Effector CD4-positive, alpha-beta T cell (primary cell): Measurements from ENCODE around the gene KIF26B.

ENCODE experiments used
- DNase-seq: peaks from one replicate; pipeline ENCODE4 v3.0.0-alpha.2; 2020

The KIF26B gene

GRCh38 chr1:245133995-245134715 is 20.6 kb upstream of the KIF26B start:
- no peak for DNase-seq

GRCh38 chr1:245142171-245142798 is 12.5 kb upstream of the KIF26B start:
- DNase-seq = no peak

- DNase-seq = no peak
Observed at GRCh38 chr1:245142976-245143375, 11.8 kb upstream of the KIF26B start.

- DNase-seq = no peak
Observed at GRCh38 chr1:245143849-245144248, 10.9 kb upstream of the KIF26B start.

DNA sequence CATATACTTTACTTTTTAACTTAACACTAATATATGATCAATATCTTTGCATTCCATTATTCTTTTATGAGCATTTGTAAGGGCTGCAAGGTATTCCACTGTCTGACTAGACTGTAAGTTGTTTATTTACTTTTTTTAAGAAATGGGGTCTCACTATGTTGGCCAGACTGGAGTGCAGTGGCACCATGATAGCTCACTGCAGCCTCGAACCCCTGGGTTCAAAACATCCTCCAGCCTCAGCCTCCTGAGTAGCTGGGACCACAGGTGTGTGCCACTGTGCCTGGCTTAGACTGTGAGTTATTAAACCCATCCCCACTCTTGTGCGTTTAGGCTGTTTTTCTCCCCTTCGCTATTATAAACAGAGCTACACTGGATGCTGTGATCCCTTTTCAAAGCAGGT is 6.7 kb upstream of the KIF26B start:
- no peak for DNase-seq

DNA sequence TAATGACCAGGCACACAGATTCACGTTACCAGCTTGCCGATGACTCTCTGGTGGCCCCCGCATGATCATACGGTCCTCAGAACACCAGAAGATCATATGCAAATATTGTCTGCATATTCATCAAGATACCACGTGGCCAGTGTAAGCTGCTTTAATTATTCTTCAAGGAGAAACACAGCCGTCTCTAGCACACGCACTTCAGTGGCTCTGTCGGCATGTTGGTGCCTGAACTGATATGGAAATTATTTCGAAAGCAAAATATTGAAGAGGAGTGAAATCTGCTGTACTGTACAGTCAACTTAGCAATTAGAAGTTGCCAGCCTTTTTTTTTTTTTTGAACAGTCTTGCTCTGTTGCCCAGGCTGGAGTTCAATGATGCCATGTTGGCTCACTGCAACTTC is 5.9 kb upstream of the KIF26B start:
- no peak for DNase-seq

- peak; percentile 42 for DNase-seq
Observed at GRCh38 chr1:245153081-245153551, 1.7 kb upstream of the KIF26B start.

DNA sequence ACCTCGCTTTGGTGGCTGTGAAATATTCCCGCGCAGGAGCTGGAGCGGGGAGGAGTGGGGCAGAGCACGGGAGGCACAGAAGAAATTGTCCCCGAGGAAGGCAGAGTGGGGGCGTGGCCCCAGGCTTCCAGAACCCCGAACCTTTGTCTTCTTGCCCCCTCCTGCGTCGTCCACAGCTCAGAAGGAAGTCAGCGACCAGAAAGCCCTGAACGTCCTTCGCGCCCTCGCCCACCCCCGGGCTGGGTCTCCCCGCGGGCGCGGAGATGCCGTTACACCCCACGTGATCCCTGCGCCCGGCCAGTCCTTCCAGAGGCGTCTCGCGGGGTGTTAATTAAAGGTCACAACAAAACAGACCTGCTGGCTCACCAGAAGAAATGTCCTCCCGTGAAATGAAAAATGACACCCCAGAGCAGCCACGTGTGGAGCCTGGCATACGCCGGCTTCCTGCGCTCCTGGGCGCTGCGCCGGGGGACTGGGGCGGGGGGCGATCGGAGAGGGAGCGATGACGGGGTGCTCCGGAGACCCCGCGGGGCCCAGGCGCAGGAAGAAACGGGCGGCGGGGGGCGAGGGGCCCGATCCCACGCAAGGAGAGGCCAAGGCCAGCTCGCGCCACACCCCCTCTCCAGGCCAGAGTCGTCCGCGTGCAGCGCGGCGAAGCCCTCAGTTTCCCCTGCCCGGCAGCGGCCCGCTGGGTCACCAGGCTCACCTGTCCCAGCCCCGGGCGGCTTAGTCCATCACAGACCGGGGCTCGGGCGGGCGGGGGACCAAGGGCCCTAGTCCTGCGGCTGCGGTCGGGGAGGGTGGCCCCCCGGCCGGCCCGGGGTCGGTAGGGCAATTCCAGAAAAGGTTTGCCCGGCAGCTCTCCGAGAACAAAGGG is 995 bp upstream of the KIF26B start:
- no peak for DNase-seq

DNA sequence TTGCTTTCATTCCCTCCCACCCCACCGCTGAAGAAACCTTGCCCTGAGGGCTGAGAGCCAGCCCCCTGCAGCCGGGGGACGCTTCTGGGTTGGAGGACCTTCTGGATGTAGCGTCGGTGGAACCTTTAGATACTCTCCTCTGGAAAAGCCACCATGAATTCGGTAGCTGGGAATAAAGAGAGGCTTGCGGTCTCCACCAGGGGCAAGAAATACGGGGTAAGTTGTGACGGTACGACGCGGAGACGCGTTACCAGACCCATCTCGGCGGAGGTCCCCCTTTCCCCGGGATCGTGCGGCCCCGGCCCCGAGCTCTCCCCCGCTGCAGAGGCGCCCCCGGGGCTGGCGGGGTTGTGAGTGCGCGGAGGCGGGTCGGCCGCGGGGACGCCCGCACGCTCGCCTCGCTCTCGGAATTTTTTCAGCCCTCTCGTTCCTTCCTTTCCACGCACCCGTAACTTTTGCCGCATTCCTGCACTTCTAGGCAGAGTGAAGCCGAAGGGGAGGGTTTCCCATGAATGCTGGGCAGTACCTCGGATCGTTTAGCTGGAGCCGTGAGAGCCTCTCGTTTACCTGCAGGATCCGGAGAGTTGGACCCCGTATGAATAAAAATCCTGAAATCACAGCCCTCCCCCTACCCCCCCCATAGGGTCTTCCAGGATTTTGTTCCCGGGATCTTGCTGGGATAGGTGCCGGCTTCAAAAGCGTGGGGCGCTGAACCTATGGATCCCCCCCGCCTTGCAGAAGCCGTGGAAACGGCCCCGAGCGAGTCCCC is 671 bp downstream of the KIF26B start:
- DNase-seq = no peak

- peak; percentile 50 for DNase-seq
Observed at GRCh38 chr1:245156041-245156735, 1.4 kb downstream of the KIF26B start.

- no peak for DNase-seq
Observed at GRCh38 chr1:245156736-245157505, 2.1 kb downstream of the KIF26B start.

GRCh38 chr1:245158913-245159312 is 4.1 kb downstream of the KIF26B start:
- DNase-seq = no peak

DNA sequence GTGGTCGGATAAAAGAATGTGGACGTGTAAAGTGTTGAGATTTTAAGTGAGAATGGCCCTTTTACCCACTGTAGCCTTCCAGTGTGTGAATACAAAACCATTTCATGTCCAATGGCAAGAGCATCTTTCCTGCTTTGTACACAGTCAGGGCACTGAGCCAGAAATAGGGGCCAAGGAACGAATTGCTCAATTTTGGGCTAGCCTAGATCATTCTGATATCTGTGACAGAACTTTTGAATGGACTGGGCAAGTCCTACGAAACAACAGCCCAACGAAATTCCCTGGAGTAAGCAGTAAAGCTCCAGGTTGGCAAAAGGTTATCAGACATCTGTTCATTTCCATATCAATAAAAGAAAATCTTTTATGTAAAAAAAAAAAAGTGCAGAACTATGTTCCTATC is 5.5 kb downstream of the KIF26B start:
- no peak for DNase-seq

- no peak for DNase-seq
Observed at GRCh38 chr1:245160741-245161400, 6.1 kb downstream of the KIF26B start.

DNA sequence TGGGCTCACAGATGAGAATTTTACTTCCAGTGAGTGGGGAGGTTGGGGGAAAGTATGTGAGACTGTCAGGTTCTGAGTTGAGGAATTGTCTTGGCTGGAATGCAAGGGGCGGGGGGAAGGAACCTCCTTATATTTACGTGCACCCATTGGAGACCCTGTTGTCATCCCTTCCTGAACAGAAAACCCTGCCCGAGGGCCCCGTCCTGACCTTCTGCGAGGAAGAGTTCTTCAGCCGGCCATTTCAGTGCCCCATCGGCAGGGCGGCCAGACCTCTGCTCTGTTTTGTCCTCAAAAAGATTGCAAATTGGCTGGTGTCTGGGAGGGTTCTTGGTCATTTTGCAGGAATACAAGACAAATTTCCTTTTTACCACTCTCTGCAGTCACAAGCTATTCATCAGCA is 7.1 kb downstream of the KIF26B start:
- no peak for DNase-seq

DNA sequence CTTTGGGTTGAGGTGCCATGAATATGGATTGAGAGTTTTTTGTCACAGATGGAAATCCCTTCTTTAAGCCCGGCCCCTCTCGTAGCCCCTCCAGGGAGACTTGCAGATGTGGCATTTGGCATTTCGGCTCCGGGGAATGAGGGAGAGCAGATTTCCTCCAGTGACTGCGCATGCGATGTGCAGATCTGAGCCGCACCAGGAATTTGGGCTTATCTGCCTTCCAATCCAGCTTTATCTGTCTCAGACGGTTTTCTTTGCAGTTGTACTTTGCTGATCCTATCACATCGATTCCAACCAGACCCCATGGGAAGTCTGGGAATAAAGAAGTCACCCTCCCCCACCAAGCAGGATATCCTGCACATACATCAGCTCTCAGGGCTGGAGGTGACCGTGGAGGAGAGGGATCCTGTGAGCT is 11.7 kb downstream of the KIF26B start:
- no peak for DNase-seq

DNA sequence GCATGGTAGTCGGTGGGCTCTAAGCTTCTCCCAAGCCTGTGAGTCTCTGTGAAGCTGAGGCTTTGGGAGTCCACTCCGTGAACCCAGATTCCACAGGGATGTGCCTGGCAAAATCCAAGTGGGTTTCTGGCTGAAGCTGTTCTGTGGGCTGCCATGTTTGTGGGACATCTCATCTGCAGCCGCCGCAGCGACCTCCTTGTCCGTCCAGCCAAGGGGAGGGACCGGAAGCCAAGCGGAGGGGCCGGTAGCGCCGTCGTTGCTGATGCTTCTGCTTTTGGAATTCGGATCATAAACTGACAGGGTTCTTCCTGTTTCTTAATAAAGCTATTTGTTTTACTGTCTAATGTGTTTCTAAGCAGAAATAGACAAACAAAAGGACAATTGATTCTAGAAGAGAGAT is 13.3 kb downstream of the KIF26B start:
- DNase-seq = no peak

DNA sequence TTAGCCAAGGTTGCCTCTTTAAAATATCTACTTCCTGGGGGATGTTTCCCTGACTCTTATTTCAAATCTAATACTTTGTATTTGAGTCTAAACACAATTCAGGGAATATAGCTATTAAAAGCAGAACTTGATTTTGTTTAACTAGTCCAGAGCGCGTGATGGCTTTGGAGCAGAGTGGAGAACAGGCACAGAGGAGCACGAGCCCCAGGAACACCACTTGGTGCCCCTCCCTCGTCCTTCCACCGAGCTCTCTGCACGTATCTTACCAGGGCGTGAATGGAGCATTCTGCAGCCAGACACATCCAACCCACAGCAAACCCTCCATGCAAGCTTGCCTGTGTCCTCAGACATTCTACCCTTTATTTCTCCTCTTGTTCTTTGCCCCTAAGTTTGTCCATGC is 14.1 kb downstream of the KIF26B start:
- no peak for DNase-seq

GRCh38 chr1:245169376-245169775 is 14.6 kb downstream of the KIF26B start:
- no peak for DNase-seq

GRCh38 chr1:245172026-245172425 is 17.2 kb downstream of the KIF26B start:
- no peak for DNase-seq

DNA sequence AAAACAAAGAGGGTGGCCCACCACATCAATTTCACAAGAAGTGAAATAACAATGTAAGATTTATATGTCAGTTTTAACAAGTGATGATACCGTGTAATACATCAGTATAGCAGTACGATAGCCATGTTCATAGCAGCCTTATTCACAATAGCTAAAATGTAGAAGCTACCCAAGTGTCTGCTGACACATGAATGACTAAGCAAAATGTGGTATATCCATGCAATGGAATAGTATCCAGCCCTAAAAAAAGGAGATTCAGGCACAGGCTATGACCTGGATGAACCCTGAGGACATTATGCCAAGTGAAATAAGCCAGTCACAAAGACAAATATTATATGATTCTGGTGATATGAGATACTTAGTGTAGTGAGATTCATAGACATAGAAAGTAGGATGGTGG is 18.0 kb downstream of the KIF26B start:
- no peak for DNase-seq
